GM18870 (cell line): Measurements from ENCODE around the gene LYPD6B.
"Not testable (repeated sequence)": the region's sequence is repeated elsewhere in the genome, so short reads cannot be mapped to it uniquely, and the experiment has no call there.

ENCODE experiments used
- ATAC-seq: cut with Tn5 transposase; IDR thresholded peaks from one replicate; pipeline ENCODE4 v1.9.1; 2021; ENCODE audit warnings: moderate library complexity; ENCODE audit not compliant: unreplicated experiment

The LYPD6B gene

GRCh38 chr2:149188291-149188690 is 149.8 kb downstream of the LYPD6B start:
- ATAC-seq: no peak

- ATAC-seq: no peak
Measured at GRCh38 chr2:149189769-149190168, 151.3 kb downstream of the LYPD6B start.

GRCh38 chr2:149191915-149192314 is 153.4 kb downstream of the LYPD6B start:
- no peak for ATAC-seq

- no peak for ATAC-seq
Measured at GRCh38 chr2:149192427-149192826, 153.9 kb downstream of the LYPD6B start.

GRCh38 chr2:149200109-149200520 is 161.6 kb downstream of the LYPD6B start:
- no peak for ATAC-seq

- no peak for ATAC-seq
Measured at GRCh38 chr2:149204686-149205085, 166.2 kb downstream of the LYPD6B start.

GRCh38 chr2:149205143-149205542 is 166.6 kb downstream of the LYPD6B start:
- no peak for ATAC-seq

- ATAC-seq: no peak
Measured at GRCh38 chr2:149213764-149214493, 175.4 kb downstream of the LYPD6B start.

GRCh38 chr2:149218497-149218896 is 180.0 kb downstream of the LYPD6B start:
- peak; percentile 46 for ATAC-seq

- no peak for ATAC-seq
Measured at GRCh38 chr2:149219856-149220255, 181.4 kb downstream of the LYPD6B start.

GRCh38 chr2:149221002-149221401 is 182.5 kb downstream of the LYPD6B start:
- ATAC-seq: no peak

- ATAC-seq: no peak
Measured at GRCh38 chr2:149221898-149222297, 183.4 kb downstream of the LYPD6B start.

GRCh38 chr2:149223472-149224095 is 185.1 kb downstream of the LYPD6B start:
- no peak for ATAC-seq

- no peak for ATAC-seq
Measured at GRCh38 chr2:149224543-149224942, 186.0 kb downstream of the LYPD6B start.

- no peak for ATAC-seq
Measured at GRCh38 chr2:149225446-149225845, 186.9 kb downstream of the LYPD6B start.

- ATAC-seq: no peak
Measured at GRCh38 chr2:149226790-149227189, 188.3 kb downstream of the LYPD6B start.

GRCh38 chr2:149235816-149236375 is 197.4 kb downstream of the LYPD6B start:
- no peak for ATAC-seq

GRCh38 chr2:149236410-149236809 is 197.9 kb downstream of the LYPD6B start:
- no peak for ATAC-seq

- no peak for ATAC-seq
Measured at GRCh38 chr2:149246186-149246585, 207.7 kb downstream of the LYPD6B start.

GRCh38 chr2:149251436-149251835 is 212.9 kb downstream of the LYPD6B start:
- not testable (repeated sequence) for ATAC-seq

- ATAC-seq: not testable (repeated sequence)
Measured at GRCh38 chr2:149256877-149257276, 218.4 kb downstream of the LYPD6B start.

GRCh38 chr2:149258531-149258930 is 220.0 kb downstream of the LYPD6B start:
- ATAC-seq: no peak
